ENCODE measurements around the gene LMBRD2.
A peak's percentile ranks its signal among the peaks of the same experiment; 100 is the strongest.

LMBRD2 gene

GRCh38 chr5:36180556-36181350, 29.1 kb upstream of the LMBRD2 start:
- no peak for DNase-seq (ENCODE audit: low spot score)
- Histone ChIP-seq H3K4me3 (no peak overlapping the region), H3K27ac (no peak overlapping the region)
- TF ChIP-seq, protein P1, sequence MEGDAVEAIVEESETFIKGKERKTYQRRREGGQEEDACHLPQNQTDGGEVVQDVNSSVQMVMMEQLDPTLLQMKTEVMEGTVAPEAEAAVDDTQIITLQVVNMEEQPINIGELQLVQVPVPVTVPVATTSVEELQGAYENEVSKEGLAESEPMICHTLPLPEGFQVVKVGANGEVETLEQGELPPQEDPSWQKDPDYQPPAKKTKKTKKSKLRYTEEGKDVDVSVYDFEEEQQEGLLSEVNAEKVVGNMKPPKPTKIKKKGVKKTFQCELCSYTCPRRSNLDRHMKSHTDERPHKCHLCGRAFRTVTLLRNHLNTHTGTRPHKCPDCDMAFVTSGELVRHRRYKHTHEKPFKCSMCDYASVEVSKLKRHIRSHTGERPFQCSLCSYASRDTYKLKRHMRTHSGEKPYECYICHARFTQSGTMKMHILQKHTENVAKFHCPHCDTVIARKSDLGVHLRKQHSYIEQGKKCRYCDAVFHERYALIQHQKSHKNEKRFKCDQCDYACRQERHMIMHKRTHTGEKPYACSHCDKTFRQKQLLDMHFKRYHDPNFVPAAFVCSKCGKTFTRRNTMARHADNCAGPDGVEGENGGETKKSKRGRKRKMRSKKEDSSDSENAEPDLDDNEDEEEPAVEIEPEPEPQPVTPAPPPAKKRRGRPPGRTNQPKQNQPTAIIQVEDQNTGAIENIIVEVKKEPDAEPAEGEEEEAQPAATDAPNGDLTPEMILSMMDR (IDR thresholded peaks at IDR 0.05): no peak

DNA sequence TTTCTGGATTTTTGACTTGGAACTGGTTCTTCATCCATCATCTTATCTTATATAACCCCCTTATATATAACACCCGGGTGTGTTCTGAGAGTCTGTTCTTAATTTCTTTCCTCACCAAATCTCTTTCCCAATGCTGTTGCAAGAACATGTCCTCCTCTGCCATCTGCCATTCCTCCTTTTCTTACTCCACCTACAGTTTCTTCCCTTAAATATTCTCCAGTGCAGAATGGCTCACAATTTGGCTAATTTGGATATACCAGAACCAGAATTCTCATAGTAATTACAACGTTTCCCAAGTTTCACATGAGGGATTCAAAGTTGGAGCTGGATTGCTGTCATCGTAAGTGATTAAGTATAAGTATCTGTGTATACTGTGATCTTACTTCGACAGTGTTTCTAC, 28.3 kb upstream of the LMBRD2 start:
- H3K27ac ChIP-seq: no peak overlapping the region
- no peak for DNase-seq (ENCODE audit: low spot score)

GRCh38 chr5:36178524-36178890, 26.8 kb upstream of the LMBRD2 start:
- Histone ChIP-seq H3K27ac (no peak overlapping the region), H3K4me3 (no peak overlapping the region)
- TF ChIP-seq, protein P1 (IDR thresholded peaks at IDR 0.05): no peak
- no peak for DNase-seq (ENCODE audit: low spot score)

More for the DNA sequence above, 28.3 kb upstream of the LMBRD2 start:
- H3K4me3 ChIP-seq: no peak overlapping the region
- TF ChIP-seq, protein P1 (IDR thresholded peaks at IDR 0.05): no peak

DNA sequence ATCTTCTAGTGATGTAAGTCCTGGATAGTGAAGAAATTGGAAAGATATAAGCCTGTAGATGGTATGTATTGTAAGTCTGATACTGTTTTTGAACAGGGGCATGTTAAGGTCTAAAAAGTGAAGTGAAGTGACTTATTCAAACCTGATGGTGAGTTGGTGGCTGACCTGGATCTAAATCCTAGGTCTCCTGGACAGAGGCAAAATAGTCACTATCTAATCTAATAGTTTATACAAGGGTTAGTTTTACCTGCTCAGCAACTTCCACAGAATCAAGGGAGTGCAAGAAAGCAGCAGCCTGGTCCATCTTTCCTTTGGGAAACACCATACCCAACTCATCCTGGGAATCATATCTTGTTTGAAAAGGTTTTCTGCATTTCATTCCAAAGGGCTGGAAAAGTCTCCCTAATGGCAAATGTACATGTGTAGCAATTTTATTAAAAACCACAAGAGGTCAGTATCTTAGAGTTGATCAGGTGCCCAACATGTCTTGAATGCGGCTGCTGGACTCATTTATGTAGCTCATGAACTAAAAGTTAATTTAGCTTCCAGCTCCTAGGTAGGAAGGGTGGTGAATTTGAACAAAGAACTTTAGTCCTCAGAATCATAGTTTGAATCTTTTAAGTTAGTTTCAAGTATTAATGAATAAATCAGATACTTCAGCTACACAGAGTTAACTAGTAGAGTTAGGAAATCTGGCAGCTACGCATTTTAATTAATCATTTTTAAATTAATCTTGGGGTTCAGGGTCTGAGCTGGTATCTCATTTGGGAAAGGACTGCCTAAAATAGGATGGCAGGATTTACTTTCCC, 26.2 kb upstream of the LMBRD2 start:
- H3K4me3 ChIP-seq: no peak overlapping the region

GRCh38 chr5:36177154-36177553, 25.5 kb upstream of the LMBRD2 start:
- TF ChIP-seq, protein P1 (IDR thresholded peaks at IDR 0.05): no peak
- DNase-seq (ENCODE audit: low spot score): no peak
- Histone ChIP-seq H3K27ac (no peak overlapping the region), H3K4me3 (no peak overlapping the region)

More for the DNA sequence above, 26.2 kb upstream of the LMBRD2 start:
- no peak for DNase-seq (ENCODE audit: low spot score)
- TF ChIP-seq, protein P1 (IDR thresholded peaks at IDR 0.05): peak; percentile 57
- H3K27ac ChIP-seq: no peak overlapping the region

- TF ChIP-seq, protein P1 (IDR thresholded peaks at IDR 0.05): no peak
- Histone ChIP-seq H3K4me3 (no peak overlapping the region), H3K27ac (no peak overlapping the region)
- DNase-seq (ENCODE audit: low spot score): no peak
Observed at GRCh38 chr5:36175043-36175442, 23.4 kb upstream of the LMBRD2 start.

Measured in coronary artery (tissue), 2 donors.